ENCODE data around the gene CLRN1.

GRCh38 chr3:150899141-150899540 is 73.4 kb downstream of the CLRN1 start:
- no peak for TF ChIP-seq CTCF (IDR thresholded peaks at IDR 0.05)
- no peak for TF ChIP-seq POLR2A (IDR thresholded peaks at IDR 0.05; ENCODE audit: low read depth)
- TF ChIP-seq EP300 (IDR thresholded peaks at IDR 0.05): no peak

All from esophagus muscularis mucosa (tissue), 4 donors.